Activated naive CD4-positive, alpha-beta T cell treated with anti-CD3 and anti-CD28 coated beads, Interleukin-2, amount 50 U/mL, for 16 hours (primary cell): ENCODE results near the gene LDLRAD3.

ENCODE experiments used
- DNase-seq: peaks from one replicate; pipeline ENCODE4 v3.0.0-alpha.2; 2020

Gene LDLRAD3

DNA sequence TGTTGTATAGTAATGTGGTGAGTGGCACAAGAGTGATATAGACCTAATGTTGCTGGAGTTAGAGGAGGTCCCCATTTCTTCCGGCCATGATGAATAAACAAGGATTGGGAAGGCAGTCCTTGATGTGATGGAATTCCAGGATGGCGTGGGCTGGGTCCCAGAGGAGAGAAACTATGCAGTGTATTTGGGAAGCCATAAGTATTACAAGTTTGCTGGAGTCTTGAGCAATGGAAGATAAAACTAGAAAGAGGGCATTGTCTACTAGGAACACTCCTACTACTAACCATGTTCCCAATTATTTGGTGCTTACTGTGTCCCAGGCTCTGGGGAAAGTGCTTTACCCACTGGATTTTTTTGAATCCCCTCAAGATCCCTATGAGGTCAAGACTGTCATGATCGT is 20.0 kb downstream of the LDLRAD3 start:
- DNase-seq, result no peak

DNA sequence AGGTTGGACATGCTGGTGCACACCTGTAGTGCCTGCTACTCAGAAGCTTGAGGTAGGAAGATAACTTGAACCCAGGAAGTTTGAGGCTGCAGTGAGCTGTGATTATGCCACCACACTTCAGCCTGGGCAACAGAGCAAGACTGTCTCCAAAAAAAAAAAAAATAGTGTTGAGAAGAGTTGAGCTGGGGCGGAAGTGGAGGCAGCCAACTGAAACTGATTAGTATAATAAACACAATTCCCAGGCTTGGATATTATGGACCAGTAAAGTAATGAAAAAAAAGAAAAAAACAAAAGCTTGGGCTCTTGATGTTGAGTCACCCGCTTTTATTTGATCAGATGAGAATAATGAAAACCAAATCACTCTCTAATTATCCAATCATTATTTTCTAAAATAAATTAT is 21.0 kb downstream of the LDLRAD3 start:
- DNase-seq, result no peak

DNA sequence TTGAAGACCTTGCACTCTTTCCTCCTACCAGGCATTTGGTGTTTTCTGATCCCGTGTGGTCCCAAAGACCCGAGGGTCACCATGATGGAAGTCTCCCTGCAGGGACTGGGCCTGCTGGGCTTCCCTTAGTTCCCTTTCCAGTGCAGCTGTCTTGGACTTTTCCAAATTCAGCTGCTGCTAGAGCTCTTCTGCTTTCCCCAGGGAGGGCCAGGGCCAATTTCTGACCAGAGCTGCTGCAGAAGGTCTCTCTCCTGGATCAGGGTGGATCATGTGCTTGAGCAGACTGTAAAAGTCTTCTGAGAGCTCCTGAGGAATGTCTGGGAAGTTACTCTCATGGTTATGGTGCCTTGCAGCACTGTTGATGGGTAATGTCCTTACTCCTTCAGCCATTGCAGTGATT is 23.2 kb downstream of the LDLRAD3 start:
- DNase-seq, result no peak

DNA sequence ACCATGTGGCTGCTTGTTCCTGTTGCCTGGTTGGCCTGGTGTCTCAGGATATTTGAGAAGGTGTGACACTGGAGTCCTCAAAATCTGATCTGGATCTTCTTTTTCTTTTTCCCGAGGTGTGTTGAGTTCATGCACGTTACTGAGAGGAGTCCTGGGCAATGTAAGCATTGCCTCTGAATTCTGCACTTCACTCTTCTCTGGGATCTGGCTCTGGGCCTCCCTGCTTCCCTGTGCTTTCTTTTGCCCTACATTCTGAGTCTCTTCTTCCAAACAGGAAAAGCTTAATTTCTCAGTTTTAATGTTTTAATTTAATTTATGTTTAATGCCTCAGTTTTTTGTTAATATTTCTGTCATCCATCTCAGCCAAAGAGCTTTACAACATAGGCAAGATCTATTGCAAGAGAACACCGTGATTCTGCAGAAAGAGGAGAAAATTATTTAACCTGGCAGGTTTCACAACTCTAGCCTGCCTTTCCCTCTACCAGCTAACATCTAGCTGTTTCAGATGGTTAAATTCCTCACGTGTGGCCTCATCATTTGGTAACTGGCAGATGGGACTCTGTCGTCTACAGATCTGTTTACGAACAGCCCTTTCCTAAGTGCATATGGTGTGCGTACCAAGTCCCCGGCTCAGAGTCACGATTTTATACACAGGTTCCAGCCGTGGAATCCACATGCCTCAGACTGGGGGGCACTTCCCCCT is 24.7 kb downstream of the LDLRAD3 start:
- DNase-seq, result no peak

DNA sequence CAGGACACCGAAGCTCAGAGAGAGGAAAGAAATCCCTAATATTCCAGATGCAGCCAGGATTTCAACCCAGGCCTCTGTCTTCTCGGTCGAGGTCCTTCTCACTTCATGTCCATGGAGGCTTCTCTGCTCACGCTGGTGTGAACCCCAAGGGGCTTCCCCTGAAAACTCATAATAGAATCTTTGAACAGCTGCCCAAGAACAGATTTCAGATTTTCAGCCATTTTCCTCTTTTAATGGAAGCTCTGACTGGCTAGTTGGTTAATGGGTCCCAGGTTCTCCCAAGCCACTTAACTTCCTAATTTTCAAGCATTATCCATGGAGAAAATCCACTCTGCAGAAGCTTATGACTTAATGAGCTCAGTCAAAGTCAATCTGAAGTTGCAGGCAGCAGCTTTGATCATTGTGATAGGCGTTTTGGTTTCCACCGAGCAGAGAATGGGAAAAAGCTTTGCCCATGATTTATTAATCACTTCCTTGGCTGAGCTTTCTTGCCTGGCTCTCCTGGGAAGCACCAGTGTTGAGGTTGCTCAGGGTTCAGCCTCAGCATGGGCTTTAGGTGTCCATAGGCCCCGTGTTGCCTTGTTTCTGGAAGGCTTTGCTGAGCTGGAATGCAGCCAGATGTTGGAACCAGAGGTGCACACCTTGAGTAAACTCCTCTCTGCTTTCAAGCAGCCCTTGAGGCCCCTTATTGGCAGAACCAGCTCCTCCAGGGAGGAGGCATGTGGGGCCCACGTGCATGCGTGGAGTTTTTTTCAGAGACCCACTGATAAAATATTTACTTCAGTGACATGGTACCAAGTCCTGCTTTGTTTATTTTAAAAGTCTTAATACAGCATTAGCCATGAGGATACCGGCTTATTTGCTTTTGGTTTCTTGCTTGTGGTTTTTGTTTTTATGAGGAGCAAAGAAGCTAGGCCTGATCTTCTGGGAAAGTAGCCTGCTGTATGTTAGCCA is 25.5 kb downstream of the LDLRAD3 start:
- no peak for DNase-seq

DNA sequence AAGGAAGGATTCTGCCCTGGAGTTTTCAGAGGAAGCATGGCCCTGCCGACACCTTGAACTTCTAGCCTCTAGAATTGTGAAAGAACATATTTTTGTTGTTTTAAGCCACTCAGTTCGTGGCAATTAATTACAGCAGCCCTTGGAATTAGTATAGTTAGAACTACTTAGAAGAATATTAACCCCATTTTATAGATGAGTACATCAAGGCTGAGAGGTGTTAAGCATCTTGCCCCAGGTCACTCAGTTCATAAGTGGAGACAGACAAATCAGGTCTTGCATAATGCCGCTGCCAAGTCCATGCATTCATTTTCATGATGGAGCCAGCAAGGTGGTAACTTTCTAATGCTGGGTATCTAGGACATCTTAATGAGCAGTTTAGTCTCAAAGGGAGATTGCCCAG is 26.6 kb downstream of the LDLRAD3 start:
- no peak for DNase-seq

DNA sequence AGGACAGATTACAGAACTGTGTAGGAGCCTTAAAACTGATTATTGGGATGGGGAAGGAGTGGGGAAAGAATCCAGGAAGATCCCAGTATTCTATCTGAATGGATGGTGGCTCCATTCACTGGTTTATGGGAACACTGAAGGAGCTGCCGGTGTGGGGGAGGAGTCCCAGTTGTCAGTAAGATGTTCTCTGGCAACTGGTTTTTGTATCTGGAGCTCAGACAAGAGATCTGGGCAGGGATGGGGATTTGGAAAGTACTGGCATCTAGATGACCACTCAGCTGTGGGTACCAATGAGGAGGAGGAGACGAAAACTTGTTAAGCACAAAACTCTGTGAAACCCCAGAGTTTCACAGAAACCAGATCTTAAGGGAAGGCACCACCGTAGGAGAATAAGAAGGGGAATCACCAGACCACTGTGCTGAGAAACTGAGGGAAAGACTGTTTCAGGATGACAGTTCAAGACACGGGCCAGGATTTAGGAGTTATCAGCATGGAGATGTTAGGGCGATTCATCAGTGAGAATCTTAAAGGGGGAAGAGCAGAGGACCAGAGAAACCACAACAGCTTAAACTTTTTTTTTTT is 28.1 kb downstream of the LDLRAD3 start:
- no peak for DNase-seq

DNA sequence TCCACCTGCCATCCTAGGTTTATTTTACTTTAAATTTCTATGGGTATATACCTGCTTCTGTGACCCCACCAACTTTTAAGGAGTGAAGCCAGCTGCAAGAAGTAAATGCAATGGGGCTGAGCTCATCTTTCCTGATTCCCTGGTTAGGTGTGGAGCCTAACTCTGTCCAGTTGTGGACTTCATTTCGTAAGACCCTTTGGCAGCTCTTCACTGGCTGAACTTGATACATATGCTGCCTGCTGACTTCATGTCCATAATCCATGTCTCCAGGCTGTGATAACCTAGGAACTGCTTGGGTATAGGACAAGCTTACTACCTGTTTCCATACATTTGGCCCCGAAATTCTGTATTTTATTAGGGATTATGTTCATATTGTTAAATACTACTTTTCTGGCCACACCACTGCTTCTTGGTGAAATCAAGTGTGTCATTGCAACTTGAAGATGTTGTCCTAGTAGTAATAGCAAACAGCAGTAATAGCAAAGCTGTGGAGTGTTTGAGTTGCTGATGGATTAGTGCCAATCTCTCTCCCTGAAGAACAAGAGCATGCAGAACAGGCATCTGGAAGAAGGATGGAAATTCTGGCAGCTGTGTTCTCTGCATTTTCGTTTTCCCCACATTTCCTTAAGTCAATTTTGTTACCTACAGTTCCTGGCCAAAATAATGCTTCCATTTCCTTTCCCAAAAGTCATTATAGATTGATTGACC is 31.2 kb downstream of the LDLRAD3 start:
- DNase-seq, result no peak

DNA sequence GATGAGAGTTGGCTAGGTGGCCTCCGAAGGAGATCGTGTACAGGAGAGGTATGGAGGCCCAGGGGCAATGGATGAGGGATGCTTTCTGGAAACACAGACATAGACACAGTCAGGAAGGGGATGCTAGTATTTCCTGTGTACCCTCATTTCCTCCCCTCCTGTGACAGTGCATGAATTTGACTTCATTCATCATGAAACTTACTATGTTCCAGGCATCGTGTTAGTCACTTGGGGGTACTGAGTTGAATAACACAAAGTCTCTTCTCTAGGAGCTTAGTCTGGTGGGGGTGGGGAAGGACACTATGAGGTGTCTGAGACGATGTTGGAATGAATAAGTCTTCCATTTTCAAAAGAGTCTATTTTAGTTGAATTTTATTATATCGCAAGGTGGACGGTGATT is 32.6 kb downstream of the LDLRAD3 start:
- DNase-seq, result no peak

DNA sequence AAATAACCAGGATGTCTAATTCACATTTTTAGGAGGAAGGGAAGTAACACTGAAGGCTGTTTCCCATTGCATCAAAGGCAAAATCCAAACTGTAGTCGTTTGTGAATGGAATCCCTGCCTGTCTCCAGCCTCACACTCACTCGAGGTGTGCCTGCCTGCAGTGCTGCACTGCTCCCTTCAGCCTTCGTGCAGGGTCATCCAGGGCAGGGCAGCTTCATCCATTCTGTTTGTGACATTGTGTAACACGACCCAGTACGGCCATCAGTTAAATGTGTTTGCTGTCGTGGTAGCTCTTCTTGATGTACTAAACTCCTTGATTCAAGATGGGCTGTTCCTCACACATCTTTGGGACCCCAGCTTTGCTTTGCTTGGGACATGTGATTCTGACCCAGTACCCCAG is 34.3 kb downstream of the LDLRAD3 start:
- DNase-seq, result no peak

DNA sequence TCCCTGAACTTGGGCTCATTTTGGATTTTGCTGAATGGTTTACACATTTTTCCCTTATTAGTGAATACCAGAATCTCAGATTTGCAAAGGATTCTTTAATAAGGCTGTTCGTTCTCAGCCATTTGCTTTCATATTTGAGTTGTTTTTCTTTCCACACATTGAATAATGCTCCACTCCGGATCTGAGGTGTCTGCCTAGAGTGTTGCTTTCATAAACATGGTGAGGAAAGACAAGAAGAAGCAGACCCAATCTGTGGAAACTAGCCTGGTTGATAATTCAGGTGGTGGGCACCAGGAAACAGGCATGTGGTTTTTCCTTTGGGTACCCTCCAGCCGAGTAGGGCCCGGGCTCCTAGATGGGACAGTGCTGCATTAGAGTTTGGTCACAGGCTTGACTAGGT is 35.0 kb downstream of the LDLRAD3 start:
- DNase-seq, result no peak

DNA sequence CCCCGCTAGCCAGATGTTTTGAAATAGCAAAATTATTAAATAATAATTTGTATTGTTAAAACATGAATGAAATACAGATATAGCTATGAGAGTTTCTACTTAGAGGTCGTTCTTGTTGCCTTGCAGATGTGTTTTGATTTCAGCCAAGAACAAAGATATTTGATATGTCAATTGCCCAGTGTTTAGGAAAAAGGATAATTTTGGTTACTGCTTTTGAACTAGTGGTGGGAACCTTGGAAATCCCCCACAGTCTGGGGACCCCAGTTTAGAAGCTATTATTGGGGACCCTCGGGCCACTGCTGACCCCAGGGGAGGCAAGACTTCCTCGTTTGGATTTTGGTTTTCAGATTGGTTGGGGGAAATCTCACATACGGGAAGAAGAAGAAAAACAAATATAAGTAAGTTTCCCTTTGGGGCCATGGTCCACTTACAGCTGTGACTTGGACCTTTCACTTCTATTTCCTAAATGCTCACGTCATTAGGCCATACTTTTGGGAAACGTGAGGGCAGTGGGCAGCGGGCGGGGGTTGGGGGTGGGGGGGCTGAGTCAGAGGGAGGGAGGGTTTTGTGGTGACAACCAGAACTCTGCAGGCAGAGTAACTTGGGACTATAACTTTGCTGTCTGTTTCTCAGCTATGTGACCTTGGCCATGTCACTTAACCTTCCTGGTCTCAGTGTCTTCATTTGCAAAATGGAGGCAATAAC is 37.0 kb downstream of the LDLRAD3 start:
- no peak for DNase-seq

DNA sequence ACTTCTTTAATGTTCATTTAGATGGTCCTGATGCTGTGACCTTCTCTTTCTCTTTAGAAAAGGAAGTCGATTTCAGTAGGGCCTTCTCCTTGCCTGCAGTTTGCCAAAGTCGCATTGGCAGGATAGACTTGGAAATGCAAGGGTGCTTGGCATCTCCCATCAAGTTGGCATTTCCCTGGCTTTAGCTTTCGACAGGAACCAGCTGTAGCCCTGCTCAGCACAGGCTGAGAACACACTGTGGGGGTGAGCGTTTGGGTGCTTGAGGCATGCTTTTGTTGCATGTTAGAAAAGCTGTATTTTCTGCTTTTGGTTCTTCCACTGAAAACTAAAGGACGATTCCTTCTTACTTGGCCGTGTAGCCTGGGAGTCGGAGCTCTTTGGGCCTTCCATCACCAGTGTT is 37.7 kb downstream of the LDLRAD3 start:
- DNase-seq, result no peak

DNA sequence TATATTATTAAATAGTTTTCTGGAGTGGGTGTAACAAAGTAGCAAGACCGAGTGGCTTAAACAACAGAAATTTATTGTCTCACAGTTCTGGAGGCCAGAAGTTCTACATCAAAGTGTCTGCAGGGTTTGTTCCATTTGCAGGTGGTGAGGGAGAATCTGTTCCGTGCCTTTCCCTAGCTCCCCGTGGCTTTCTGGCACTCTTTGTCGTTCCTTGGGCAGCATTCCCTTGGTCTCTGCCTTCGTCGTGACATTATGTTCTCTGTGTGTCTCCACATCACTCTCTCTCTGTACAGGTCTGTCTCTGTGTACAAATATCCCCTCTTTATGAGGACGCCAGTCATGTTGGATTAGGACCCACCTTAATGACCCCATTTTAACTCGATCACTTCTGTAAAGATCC is 38.2 kb downstream of the LDLRAD3 start:
- no peak for DNase-seq

DNA sequence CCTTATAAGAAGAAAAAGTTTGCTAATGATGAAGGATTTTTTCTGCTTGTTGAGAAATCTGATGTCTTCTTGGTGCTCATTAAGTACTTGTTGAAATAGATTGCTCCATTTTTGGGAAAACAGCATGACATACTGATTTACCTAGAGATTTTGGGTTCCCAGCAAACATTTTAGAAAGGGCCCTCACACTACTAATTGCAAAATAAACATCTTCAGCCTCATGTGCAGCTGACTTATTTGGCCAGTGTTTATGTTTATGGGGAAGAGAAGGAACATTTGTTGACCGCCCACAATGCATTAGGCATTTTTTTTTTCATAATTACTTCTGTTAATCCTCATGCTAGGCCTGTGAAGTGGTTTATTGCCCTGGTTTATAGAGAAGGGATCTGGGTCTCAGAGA is 40.1 kb downstream of the LDLRAD3 start:
- DNase-seq, result no peak

DNA sequence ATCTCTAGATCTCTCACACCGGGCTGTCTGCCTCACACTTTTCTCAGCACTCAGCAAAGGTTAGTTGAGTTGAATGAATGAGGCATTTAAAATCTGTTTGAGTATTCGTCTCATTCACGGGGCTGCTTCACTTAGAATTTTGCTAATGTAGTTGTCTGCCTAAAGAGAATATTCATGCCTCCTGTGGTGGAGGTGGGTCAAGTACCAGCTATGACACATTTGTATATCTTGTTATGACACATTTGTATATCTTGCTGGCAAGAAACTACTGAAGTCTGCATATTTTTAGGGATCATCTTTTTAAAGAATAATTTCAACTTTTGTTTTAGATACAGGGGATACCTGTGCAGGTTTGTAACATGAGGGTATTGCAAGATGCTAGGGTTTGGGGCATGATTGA is 43.1 kb downstream of the LDLRAD3 start:
- no peak for DNase-seq

DNA sequence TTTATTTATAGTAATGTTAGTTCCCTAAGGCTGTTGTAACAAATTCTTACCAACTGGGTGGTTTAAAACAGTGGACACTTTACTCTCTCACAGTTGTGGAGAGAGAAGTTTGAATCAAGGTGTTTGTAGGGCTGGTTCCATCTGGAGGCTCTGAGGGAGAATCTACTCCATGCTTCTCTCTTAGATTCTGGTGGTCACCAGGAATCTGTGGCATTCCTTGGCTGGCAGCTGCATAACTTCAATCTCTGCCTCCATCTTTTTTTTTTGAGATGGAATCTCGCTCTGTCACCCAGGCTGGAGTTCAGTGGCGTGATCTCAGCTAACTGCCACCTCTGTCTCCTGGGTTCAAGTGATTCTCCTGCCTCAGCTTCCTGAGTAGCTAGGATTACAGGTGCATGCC is 46.3 kb downstream of the LDLRAD3 start:
- no peak for DNase-seq

DNA sequence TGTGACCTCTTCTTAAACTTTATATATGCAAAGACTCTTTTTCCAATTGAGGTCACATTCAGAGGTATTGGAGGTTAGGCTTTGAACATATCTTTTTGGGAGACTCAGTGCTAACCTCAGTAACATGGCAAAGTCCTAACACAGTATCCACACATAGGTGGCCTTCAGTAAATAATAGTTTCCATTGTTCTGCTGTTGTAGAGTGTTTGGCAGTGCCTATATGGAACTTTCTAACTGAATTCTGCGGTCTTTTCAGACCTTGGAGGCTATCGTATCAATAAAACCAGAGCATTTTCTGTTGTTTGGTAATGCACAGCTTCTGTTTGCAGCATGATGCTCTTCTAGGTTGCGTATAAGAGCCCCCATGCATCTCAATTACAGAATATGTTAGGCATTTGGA is 47.0 kb downstream of the LDLRAD3 start:
- no peak for DNase-seq

DNA sequence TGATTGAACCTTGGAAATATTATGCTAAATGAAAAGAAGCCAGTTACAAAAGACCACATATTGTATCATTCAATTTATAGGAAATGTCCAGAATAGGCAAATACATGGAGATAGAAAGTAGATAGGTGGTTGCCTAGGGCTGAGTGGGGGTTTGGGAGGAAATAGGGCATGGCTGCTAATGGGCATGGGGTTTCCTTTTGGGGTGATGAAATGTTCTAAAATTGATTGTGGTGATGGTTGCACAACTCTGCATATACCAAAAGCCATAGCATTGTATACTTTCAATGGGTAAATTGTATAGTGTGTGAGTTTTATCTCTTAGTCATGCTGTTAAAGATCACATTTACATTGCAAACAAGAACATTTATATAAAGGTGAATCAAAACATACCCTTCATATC is 48.7 kb downstream of the LDLRAD3 start:
- no peak for DNase-seq

DNA sequence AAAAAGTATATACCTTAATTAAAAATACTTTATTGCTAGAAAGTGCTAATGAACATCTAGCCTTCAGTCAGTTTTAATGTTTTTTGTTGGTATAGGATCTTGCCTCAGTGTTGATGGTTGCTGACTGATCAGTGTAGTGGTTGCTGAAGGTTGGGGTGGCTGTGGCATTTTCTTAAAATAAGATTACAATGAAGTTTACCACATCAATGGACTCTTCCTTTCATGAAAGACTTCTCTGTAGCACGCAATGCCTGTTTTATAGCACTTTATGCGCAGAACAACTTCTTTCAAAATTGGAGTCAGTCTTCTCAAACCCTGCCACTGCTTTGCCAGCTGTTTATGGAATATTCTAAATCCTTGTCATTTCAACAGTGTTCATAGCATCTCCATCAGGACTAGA is 50.6 kb downstream of the LDLRAD3 start:
- no peak for DNase-seq

DNA sequence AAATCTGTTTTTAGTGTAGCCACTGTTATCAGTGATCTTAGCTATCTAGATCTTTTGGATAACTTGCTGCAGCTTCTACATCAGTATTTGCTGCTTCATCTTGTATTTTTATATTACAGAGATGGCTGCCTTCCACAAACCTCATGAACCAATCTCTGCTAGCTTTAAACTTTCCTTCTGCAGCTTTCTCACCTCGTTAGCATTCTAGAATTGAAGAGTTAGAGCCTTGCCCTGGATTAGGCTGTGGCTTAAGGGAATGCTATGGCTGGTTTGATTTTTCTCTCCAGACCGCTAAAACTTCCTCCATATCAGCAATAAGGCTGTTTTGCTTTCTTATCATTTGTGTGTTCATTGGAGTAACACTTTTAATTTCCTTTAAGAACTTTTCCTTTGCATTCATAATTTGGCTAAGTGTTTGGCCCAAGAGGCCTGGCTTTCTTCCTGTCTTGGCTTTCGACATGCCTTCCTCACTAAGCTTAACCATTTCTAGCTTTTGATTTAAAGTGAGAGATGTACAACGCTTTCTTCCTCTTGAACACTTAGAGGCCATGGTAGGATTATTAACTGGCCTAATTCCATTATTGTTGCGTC is 51.9 kb downstream of the LDLRAD3 start:
- no peak for DNase-seq

DNA sequence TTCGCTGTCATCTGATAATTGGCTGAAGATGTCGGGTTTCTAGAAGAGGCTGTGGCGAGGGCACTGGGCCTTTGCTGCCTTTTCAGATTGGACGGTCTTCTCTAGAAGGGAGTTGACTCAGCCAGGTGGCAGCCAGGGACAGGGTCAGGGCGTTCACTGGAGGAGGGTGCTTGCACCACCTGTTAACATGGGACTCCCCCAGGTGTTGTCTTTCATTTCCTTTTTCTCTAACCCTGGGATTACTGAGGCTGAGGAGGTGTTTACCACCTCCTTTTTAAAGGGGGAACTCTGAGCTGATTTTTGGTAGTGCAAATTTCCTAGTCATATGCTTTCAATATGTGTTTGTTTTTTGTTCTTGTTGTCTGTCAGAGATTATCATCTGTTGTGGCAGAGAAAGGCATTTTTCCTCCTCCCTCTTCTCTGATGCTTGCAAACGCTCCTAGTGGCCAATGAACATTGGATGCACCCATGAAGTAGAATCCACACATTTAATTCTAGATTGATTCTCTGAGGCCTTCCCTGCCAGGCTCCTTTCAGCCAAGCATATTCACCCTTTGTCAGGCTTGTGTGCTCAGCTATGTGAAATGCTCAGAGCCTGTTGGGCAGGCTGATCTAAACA is 54.1 kb downstream of the LDLRAD3 start:
- no peak for DNase-seq
